ENCODE results near the gene RPL4.

DNA sequence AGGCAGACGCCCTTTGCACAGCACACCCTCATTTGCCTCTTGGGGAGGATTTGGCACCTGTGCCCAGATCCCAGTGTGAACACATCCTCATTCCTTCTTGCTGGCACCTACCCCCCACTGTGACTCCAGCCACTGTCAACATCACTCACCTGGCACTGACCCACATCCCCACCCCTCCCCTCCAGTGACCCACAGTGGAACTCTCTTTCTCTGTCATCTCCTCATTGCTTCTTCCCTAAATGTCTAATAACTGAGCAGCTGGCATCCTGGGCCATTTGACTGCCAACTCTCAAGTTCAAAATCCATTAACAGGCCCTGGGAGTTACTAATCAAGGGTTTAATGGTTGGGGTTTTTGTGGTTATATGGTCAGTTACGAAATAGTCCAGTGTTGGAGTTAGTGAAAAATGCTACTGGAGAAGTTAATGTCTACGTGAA, 21.5 kb downstream of the RPL4 start:
- no peak for TF ChIP-seq ZFX (IDR thresholded peaks at IDR 0.05; ENCODE audit: borderline replicate concordance)
- TF ChIP-seq, protein P1, sequence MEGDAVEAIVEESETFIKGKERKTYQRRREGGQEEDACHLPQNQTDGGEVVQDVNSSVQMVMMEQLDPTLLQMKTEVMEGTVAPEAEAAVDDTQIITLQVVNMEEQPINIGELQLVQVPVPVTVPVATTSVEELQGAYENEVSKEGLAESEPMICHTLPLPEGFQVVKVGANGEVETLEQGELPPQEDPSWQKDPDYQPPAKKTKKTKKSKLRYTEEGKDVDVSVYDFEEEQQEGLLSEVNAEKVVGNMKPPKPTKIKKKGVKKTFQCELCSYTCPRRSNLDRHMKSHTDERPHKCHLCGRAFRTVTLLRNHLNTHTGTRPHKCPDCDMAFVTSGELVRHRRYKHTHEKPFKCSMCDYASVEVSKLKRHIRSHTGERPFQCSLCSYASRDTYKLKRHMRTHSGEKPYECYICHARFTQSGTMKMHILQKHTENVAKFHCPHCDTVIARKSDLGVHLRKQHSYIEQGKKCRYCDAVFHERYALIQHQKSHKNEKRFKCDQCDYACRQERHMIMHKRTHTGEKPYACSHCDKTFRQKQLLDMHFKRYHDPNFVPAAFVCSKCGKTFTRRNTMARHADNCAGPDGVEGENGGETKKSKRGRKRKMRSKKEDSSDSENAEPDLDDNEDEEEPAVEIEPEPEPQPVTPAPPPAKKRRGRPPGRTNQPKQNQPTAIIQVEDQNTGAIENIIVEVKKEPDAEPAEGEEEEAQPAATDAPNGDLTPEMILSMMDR (IDR thresholded peaks at IDR 0.05) = no peak

All from 22Rv1 (cell line).